Stimulated activated CD4-positive, alpha-beta T cell treated with anti-CD3 and anti-CD28 coated beads, Interleukin-15, amount 100 ng/mL, for 1 hour (primary cell): ENCODE measurements around the gene C20orf144.
"Not testable (repeated sequence)": the region's sequence is repeated elsewhere in the genome, so short reads cannot be mapped to it uniquely, and the experiment has no call there.

Experiments used
- DNase-seq, 2 donors: peaks; one replicate each; pipeline ENCODE4 v3.0.0-alpha.2; 2020; ENCODE audit warnings: low read depth in 1 of 2, low spot score in 1 of 2

C20orf144 gene

GRCh38 chr20:33693741-33694638, 31.9 kb downstream of the C20orf144 start:
- no peak for DNase-seq

GRCh38 chr20:33694639-33695012, 32.5 kb downstream of the C20orf144 start:
- DNase-seq, result no peak

- DNase-seq, result no peak
Measured at GRCh38 chr20:33696448-33696847, 34.3 kb downstream of the C20orf144 start.

GRCh38 chr20:33697129-33697528, 35.0 kb downstream of the C20orf144 start:
- no peak for DNase-seq

- DNase-seq, result not testable (repeated sequence)
Measured at GRCh38 chr20:33698966-33699365, 36.8 kb downstream of the C20orf144 start.

- DNase-seq, result not testable (repeated sequence)
Measured at GRCh38 chr20:33700696-33701441, 38.7 kb downstream of the C20orf144 start.

- no peak for DNase-seq
Measured at GRCh38 chr20:33701629-33702450, 39.7 kb downstream of the C20orf144 start.

GRCh38 chr20:33702861-33703260, 40.7 kb downstream of the C20orf144 start:
- DNase-seq, result no peak

GRCh38 chr20:33703498-33704137, 41.5 kb downstream of the C20orf144 start:
- DNase-seq, result no peak

GRCh38 chr20:33704197-33704924, 42.2 kb downstream of the C20orf144 start:
- DNase-seq, result no peak

GRCh38 chr20:33707668-33708067, 45.5 kb downstream of the C20orf144 start:
- no peak for DNase-seq

- DNase-seq, result no peak
Measured at GRCh38 chr20:33709398-33709797, 47.3 kb downstream of the C20orf144 start.

GRCh38 chr20:33709905-33710541, 47.9 kb downstream of the C20orf144 start:
- no peak for DNase-seq

- DNase-seq, result no peak
Measured at GRCh38 chr20:33710681-33711445, 48.7 kb downstream of the C20orf144 start.

- DNase-seq, result no peak
Measured at GRCh38 chr20:33711446-33711738, 49.3 kb downstream of the C20orf144 start.
